Neural cell (in vitro differentiated cells): ENCODE measurements around the gene C17orf50.
A peak's percentile ranks its signal among the peaks of the same experiment; 100 is the strongest.

Experiments used
- EP300 ChIP-seq: fragments of 450-650 bp; conservative IDR thresholded peaks from 2 replicates; pipeline ENCODE4 v1.6.1; 2014; ENCODE audit warnings: antibody characterized with exemption, mild to moderate bottlenecking, moderate library complexity; ENCODE audit not compliant: poor library complexity, severe bottlenecking
- TAF1 ChIP-seq: IDR thresholded peaks from 2 replicates; pipeline ENCODE4 v1.6.1; 2012; ENCODE audit warnings: low read depth
- TF ChIP-seq, protein P1 (sequence below): fragments of 450-650 bp; IDR thresholded peaks from 2 replicates; pipeline ENCODE4 v1.5.1; 2014; ENCODE audit warnings: antibody characterized with exemption, mild to moderate bottlenecking, moderate library complexity; ENCODE audit not compliant: poor library complexity, severe bottlenecking

- TF ChIP-seq, protein P1, sequence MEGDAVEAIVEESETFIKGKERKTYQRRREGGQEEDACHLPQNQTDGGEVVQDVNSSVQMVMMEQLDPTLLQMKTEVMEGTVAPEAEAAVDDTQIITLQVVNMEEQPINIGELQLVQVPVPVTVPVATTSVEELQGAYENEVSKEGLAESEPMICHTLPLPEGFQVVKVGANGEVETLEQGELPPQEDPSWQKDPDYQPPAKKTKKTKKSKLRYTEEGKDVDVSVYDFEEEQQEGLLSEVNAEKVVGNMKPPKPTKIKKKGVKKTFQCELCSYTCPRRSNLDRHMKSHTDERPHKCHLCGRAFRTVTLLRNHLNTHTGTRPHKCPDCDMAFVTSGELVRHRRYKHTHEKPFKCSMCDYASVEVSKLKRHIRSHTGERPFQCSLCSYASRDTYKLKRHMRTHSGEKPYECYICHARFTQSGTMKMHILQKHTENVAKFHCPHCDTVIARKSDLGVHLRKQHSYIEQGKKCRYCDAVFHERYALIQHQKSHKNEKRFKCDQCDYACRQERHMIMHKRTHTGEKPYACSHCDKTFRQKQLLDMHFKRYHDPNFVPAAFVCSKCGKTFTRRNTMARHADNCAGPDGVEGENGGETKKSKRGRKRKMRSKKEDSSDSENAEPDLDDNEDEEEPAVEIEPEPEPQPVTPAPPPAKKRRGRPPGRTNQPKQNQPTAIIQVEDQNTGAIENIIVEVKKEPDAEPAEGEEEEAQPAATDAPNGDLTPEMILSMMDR, result peak; percentile 12
- TF ChIP-seq EP300 (no peak), TAF1 (no peak)
These were observed 9.3 kb downstream of the C17orf50 start for GRCh38 chr17:35769895-35770486.
